Osteocyte (in vitro differentiated cells): Measurements from ENCODE around the gene TBC1D17. TPM values are rescaled to one million over a fixed set of nuclear protein-coding genes. Genes with fewer than 3 reads are reported as not detected.

Source experiments
- DNase-seq: peaks from one replicate; pipeline ENCODE4 v3.0.0; 2021; ENCODE audit warnings: mixed read lengths; ENCODE audit not compliant: unreplicated experiment; ENCODE audit errors: extremely low spot score
- H3K27ac Mint-ChIP-seq: one replicate; pipeline ENCODE4 v1.8.0; 2021; ENCODE audit warnings: mild to moderate bottlenecking, mixed read lengths; ENCODE audit not compliant: unreplicated experiment
- H3K27me3 Mint-ChIP-seq: one replicate; pipeline ENCODE4 v1.8.0; 2021; ENCODE audit warnings: mixed read lengths; ENCODE audit not compliant: unreplicated experiment
- H3K36me3 Mint-ChIP-seq: one replicate; pipeline ENCODE4 v1.8.0; 2021; ENCODE audit warnings: mixed read lengths; ENCODE audit not compliant: unreplicated experiment
- H3K4me1 Mint-ChIP-seq: one replicate; pipeline ENCODE4 v1.8.0; 2021; ENCODE audit warnings: mixed read lengths; ENCODE audit not compliant: unreplicated experiment
- H3K4me3 Mint-ChIP-seq: one replicate; pipeline ENCODE4 v1.8.0; 2021; ENCODE audit warnings: mild to moderate bottlenecking, moderate library complexity, mixed read lengths; ENCODE audit not compliant: unreplicated experiment
- H3K9me3 Mint-ChIP-seq: one replicate; pipeline ENCODE4 v1.8.0; 2021; ENCODE audit warnings: mixed read lengths; ENCODE audit not compliant: unreplicated experiment
- CTCF ChIP-seq: fragments of 200-600 bp; sonication (generic); IDR thresholded peaks from 2 replicates; pipeline ENCODE4 v1.5.0; 2021; ENCODE audit warnings: antibody characterized with exemption, mild to moderate bottlenecking, moderate library complexity
- total RNA-seq: library from RNA; stranded (reverse); gene quantifications from 2 replicates; pipeline ENCODE4 v1.2.1, GENCODE V29; 2021

The TBC1D17 gene
- total RNA-seq, 1 donor from 2014 or later: 71.9 TPM

- peaks cover 17% of the 10 kb centered on the region for H3K4me1 Mint-ChIP-seq
- H3K36me3 Mint-ChIP-seq: peaks cover 31% of the 10 kb centered on the region
- H3K4me3 Mint-ChIP-seq: no peak overlapping the region
- no peaks in the 10 kb centered on the region for H3K9me3 Mint-ChIP-seq
- DNase-seq: no peak
- TF ChIP-seq CTCF: no peak
- no peaks in the 10 kb centered on the region for H3K27me3 Mint-ChIP-seq
- peak overlapping the region; percentile 38 for H3K27ac Mint-ChIP-seq
These were observed 17.0 kb upstream of the TBC1D17 start for GRCh38 chr19:49860336-49861102.

- Mint-ChIP-seq H3K27ac (no peak overlapping the region), H3K9me3 (no peaks in the 10 kb centered on the region), H3K4me3 (no peak overlapping the region), H3K4me1 (peaks cover 20% of the 10 kb centered on the region), H3K27me3 (no peaks in the 10 kb centered on the region), H3K36me3 (peaks cover 29% of the 10 kb centered on the region)
- no peak for DNase-seq
- no peak for TF ChIP-seq CTCF
These were observed 16.4 kb upstream of the TBC1D17 start for GRCh38 chr19:49861107-49861506.

- Mint-ChIP-seq H3K27me3 (no peaks in the 10 kb centered on the region), H3K9me3 (no peaks in the 10 kb centered on the region), H3K36me3 (peaks cover 29% of the 10 kb centered on the region), H3K4me1 (peaks cover 26% of the 10 kb centered on the region), H3K4me3 (no peak overlapping the region), H3K27ac (no peak overlapping the region)
- no peak for TF ChIP-seq CTCF
- DNase-seq: no peak
These were observed 15.7 kb upstream of the TBC1D17 start for GRCh38 chr19:49861541-49862378.

- H3K27ac Mint-ChIP-seq: no peak overlapping the region
- no peaks in the 10 kb centered on the region for H3K27me3 Mint-ChIP-seq
- peak; percentile 39 for TF ChIP-seq CTCF
- no peak overlapping the region for H3K4me3 Mint-ChIP-seq
- no peaks in the 10 kb centered on the region for H3K9me3 Mint-ChIP-seq
- peaks cover 31% of the 10 kb centered on the region for H3K4me1 Mint-ChIP-seq
- no peak for DNase-seq
- H3K36me3 Mint-ChIP-seq: peaks cover 22% of the 10 kb centered on the region
These were observed 14.9 kb upstream of the TBC1D17 start for GRCh38 chr19:49862391-49863253.
